ENCODE results near the gene ICOS. TPM values are rescaled to one million over a fixed set of nuclear protein-coding genes. Genes with fewer than 3 reads are reported as not detected.

The ICOS gene
- total RNA-seq, 1 donor from 2014 or later = not detected

- no peak for DNase-seq (ENCODE audit: low read depth, low spot score)
Measured at GRCh38 chr2:204010628-204011560, 74.3 kb downstream of the ICOS start.

Other genes with a start within 250 kb of the ICOS start
- gene CD28, start 230.1 kb upstream of the ICOS start, total RNA-seq = 0.07 TPM in 2 replicates
- not detected in 2 replicates for gene CTLA4, start 69.0 kb upstream of the ICOS start, total RNA-seq